HG03342 (cell line): ENCODE data around the gene ECSIT.
"Not testable (repeated sequence)": the region's sequence is repeated elsewhere in the genome, so short reads cannot be mapped to it uniquely, and the experiment has no call there.

Source experiments
- ATAC-seq: cut with Tn5 transposase; IDR thresholded peaks from one replicate; pipeline ENCODE4 v1.9.1; 2021; ENCODE audit warnings: mild to moderate bottlenecking, moderate library complexity; ENCODE audit not compliant: unreplicated experiment

The ECSIT gene

GRCh38 chr19:11479090-11479897 lies 49.6 kb downstream of the ECSIT start:
- ATAC-seq, result no peak

DNA sequence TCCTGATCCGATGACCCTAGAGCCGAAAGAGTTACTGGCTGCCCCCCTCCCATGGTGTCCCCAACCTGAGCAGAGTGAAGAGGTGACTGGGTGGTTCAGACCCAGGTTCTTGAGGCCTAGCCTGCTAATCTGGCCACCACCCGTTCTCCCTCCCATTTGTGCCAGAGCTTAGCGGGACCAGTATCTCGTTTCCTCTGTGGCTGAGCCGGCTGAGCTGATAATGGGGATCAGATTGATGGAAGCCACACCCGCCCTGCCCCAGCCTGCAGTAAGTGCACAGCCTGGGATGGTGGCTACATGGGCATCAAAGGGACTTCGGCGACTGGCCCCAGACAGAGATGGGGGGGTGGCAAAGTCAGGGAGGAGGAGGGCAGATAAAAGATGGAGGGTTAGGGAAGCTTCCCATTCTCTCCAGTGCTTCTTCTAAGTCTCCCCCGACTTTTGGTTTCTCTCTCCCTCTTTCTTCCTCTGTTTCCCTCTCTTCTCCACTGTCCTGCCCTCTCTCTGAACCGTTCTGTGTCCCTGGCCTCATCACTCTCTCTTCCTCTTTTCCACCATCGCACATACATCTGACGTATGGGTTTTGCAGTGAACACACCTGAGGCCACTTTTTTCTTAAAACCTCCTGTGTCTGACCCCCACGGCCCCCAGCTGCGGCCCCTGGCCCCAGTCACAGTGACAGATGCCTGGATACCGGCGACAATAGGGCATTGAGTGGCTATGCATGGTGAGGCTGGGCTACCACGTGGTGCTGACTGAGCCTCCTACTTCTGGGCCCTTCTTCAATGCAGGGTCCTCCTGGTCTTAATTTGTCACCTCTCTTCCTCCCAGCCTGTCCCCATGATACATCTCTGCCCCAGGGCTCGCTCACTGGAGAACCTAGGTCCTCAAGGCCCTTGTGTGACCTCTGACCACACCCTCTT lies 50.5 kb downstream of the ECSIT start:
- ATAC-seq, result no peak

GRCh38 chr19:11475861-11476260 lies 53.1 kb downstream of the ECSIT start:
- no peak for ATAC-seq

- ATAC-seq, result not testable (repeated sequence)
These were observed 53.6 kb downstream of the ECSIT start for GRCh38 chr19:11475343-11475742.

GRCh38 chr19:11473725-11474124 lies 55.2 kb downstream of the ECSIT start:
- ATAC-seq, result no peak

GRCh38 chr19:11468266-11468845 lies 60.6 kb downstream of the ECSIT start:
- not testable (repeated sequence) for ATAC-seq

GRCh38 chr19:11465600-11465999 lies 63.3 kb downstream of the ECSIT start:
- no peak for ATAC-seq

DNA sequence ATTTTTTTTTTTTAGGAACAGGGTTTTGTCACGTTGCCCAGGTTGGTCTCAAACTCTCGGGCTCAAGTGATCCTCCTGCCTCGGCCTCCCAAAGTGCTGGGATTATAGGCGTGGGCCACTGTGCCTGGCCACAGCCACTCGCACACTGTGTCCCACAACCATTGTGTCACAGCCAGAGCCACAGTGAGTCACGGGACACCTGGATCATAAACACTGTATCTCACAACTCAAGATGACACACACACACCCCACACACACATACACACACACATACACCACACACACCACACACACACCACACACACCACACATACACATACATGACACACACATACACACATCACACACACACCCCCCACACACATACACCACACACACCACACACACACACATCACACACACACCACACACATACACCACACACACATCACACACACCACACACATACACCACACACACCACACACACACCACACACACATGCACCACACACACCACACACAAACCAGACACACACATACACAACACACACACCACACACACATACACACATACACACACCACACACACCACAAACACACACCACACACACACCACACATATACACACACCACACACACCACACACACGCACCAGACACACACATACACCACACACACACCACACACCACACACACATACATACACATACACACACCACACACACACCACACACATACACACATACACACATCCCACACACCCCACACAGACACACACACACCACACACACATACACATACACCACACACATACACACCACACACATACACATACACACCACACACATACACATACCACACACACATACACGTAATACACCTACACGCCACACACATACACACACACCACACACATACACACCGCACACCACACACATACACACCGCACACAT lies 64.3 kb downstream of the ECSIT start:
- ATAC-seq, result no peak

GRCh38 chr19:11463391-11463790 lies 65.5 kb downstream of the ECSIT start:
- ATAC-seq, result no peak

DNA sequence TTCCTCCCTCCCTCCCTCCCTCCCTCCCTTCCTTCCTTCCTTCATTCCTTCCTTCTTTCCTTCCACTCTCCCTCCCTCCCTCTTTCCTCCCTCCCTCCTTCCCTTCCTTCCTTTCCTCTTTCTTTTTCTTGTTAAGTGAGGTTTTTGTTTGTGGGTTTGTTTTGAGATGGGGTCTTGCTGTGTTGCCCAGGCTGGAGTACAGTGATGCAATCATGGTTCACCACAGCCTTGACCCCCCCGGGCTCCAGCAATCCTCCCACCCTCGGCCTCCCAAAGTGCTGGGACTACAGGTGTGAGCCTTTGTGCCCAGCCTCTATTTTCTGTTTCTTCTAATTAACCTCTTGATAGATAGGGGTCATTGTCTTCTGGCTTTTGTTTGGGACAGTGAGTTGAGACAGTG lies 67.5 kb downstream of the ECSIT start:
- ATAC-seq, result no peak

GRCh38 chr19:11460207-11460606 lies 68.7 kb downstream of the ECSIT start:
- ATAC-seq, result no peak

DNA sequence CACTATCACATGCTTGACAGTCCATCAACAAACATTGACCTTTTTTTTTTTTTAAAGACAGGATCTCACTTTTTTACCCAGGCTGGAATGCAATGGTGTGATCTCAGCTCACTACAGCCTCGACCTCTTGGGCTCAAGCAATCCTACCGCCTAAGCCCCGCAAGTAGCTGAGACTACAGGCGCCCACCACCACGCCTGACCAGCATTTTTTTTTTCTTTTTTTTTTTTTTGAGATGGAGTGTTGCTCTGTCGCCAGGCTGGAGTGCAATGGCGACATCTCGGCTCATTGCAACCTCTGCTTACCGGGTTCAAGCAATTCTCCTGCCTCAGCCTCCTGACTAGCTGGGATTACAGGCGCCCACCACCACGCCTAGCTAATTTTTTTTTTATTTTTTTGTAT lies 70.0 kb downstream of the ECSIT start:
- not testable (repeated sequence) for ATAC-seq

GRCh38 chr19:11458236-11458900 lies 70.6 kb downstream of the ECSIT start:
- ATAC-seq, result no peak

GRCh38 chr19:11457831-11458230 lies 71.1 kb downstream of the ECSIT start:
- ATAC-seq, result no peak

DNA sequence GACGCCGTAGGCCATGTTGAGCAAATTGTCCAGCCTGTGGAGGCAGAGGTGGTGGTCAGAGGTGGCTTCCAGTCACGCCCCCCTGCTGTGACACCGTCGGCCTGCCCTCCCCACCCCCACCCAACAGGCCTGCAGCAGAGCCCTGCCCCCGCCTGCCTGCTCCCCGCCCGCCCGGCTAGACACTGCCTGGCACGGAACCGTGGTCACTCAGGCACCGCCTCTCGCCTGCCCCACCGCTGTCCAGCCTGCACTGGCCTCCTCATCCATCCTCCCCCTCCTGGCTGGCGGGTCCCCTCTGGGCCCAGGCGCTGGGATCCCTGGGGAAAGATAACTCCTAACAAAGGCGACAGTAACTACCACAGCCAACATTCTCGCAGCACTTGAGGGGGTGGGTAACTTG lies 71.8 kb downstream of the ECSIT start:
- ATAC-seq, result no peak

DNA sequence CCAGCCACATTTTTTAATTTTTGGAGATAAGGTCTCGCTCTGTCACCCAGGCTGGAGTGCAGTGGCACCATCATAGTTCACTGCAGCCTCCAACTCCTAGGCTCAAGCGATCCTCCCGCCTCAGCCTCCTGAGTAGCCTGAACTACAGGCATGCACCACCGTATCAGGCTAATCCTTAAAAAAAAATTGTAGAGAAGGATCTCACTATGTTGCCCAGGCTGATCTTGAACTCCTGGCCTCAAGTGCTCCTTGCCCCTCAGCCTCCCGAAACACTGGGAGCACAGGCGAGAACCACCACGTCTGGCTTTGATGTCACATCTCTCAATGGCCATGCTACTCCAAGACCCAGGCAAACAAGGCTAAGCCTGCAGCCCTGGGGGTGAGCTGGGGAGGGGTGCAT lies 72.3 kb downstream of the ECSIT start:
- no peak for ATAC-seq
